Sigmoid colon (tissue), 7 donors: ENCODE results near the gene PSMB10. TPM values are rescaled to one million over a fixed set of nuclear protein-coding genes. Genes with fewer than 3 reads are reported as not detected.
A peak's percentile ranks its signal among the peaks of the same experiment; 100 is the strongest.

Experiments used
- DNase-seq: peaks from one replicate; pipeline ENCODE4 v3.0.0-alpha.2; 2019
- H3K27ac ChIP-seq, 4 donors: fragments of 200-600 bp; sonication (generic); one replicate each; pipeline ENCODE4 v1.5.1; 2016 to 2019; ENCODE audit warnings: mild to moderate bottlenecking in 1 of 4
- H3K27me3 ChIP-seq, 3 donors: fragments of 200-600 bp; sonication (generic); one replicate each; pipeline ENCODE4 v1.5.1; 2019; ENCODE audit warnings: mild to moderate bottlenecking in 1 of 3
- H3K36me3 ChIP-seq, 4 donors: fragments of 200-600 bp; sonication (generic); one replicate each; pipeline ENCODE4 v1.5.1; 2016 to 2019
- H3K4me1 ChIP-seq, 4 donors: fragments of 200-600 bp; sonication (generic); one replicate each; pipeline ENCODE4 v1.5.1; 2017 to 2019
- H3K4me3 ChIP-seq, 4 donors: fragments of 200-600 bp; sonication (generic); one replicate each; pipeline ENCODE4 v1.5.1; 2017 to 2019; ENCODE audit warnings: mild to moderate bottlenecking in 2 of 4, moderate library complexity in 1 of 4
- H3K9me3 ChIP-seq, 4 donors: fragments of 200-600 bp in 3 of 4; sonication (generic) in 3 of 4; one replicate each; pipeline versions ENCODE4 v1.5.1 to v1.6.1; 2013 to 2019
- CTCF ChIP-seq, 4 experiments: fragments of 450-650 bp in 3 of 4; fragments of 200-600 bp in 1 of 4; IDR thresholded peaks; one replicate each; pipeline ENCODE4 v1.5.1; 2016 to 2019; ENCODE audit warnings: antibody characterized with exemption in 4 of 4, mild to moderate bottlenecking in 3 of 4, moderate library complexity in 2 of 4
- EP300 ChIP-seq, 4 donors: sonication (generic); formaldehyde crosslinking; IDR thresholded peaks; one replicate each; pipeline ENCODE4 v1.6.1; 2017; ENCODE audit warnings: antibody characterized with exemption in 4 of 4
- POLR2A ChIP-seq, 2 donors: fragments of 450-650 bp; IDR thresholded peaks; one replicate each; pipeline ENCODE4 v1.6.1; 2016; ENCODE audit warnings: antibody characterized with exemption in 2 of 2, mild to moderate bottlenecking in 2 of 2, moderate library complexity in 2 of 2
- POLR2AphosphoS5 ChIP-seq, 4 donors: sonication (generic); formaldehyde crosslinking; IDR thresholded peaks; one replicate each; pipeline ENCODE4 v1.6.1; 2017; ENCODE audit warnings: antibody characterized with exemption in 4 of 4
- WGBS, 2 donors: extraction: QIAGEN DNeasy Blood & Tissue Kit; methylation state at CpG; one replicate each; pipeline ENCODE4 v1.1.7; 2013; 5-methylcytosine and 5-hydroxymethylcytosine counted together
- intact Hi-C: fragments of 100-400 bp; cut with DNase I; formaldehyde crosslinking; loops from one replicate; pipeline ENCODE4 v1.15.1; 2023
- polyA plus RNA-seq, 3 donors: library from polyadenylated mRNA; stranded (reverse); fragments of 200-250 nt; gene quantifications; one replicate each; pipeline ENCODE4 v1.2.3, GENCODE V29; 2013
- total RNA-seq, 4 donors: library from RNA; depleted of rRNA; stranded (reverse); fragments of >200 nt; gene quantifications; one replicate each; pipeline ENCODE4 v1.1.0, GENCODE V29; 2016
- donor health status: healthy with polysubstance abuse.
- donor health status: Bipolar disorder and iron deficiency.
- donor health status: healthy.

Gene PSMB10
- total and polyA plus RNA-seq, 7 donors = 37.1 to 200 (median 61.0) TPM

- H3K4me1 ChIP-seq = peaks cover 0 to 44% (median 39%) of the 10 kb centered on the region in 4 donors
- DNase-seq = peak; percentile 94
Observed at GRCh38 chr16:67968400-67969253, 32.0 kb upstream of the PSMB10 start, which contains the start of gene SLC12A4. TSS of gene SLC12A4 (minus strand) at chr16:67968637. CDS start at chr16:67968553, 84 bp downstream.

GRCh38 chr16:67967958-67968399 is 31.3 kb upstream of the PSMB10 start:
- WGBS, 2 donors = 2 to 5% methylated on average over 45 of the region's 45 CpGs
- intact Hi-C loops = no loop called here

More at GRCh38 chr16:67968400-67969253, 32.0 kb upstream of the PSMB10 start, which contains the start of gene SLC12A4:
- no peak for TF ChIP-seq CTCF (IDR thresholded peaks at IDR 0.05)
- no peak for TF ChIP-seq EP300 (IDR thresholded peaks at IDR 0.05)
- peak; percentile 76 to 95 (median 89) for TF ChIP-seq POLR2AphosphoS5 (IDR thresholded peaks at IDR 0.05)
- peak; percentile 19 to 59 for TF ChIP-seq POLR2A (IDR thresholded peaks at IDR 0.05)
- no peaks in the 10 kb centered on the region for H3K36me3 ChIP-seq
- intact Hi-C loops = no loop called here
- peak within 1 kb of the TSS; percentile 71 to 97 (median 84) for H3K4me3 ChIP-seq
- H3K9me3 ChIP-seq = no peaks in the 10 kb centered on the region
- WGBS, 2 donors = 1% methylated on average over 78 of the region's 78 CpGs
- no peaks in the 10 kb centered on the region for H3K27me3 ChIP-seq
- H3K27ac ChIP-seq = peak within 1 kb of the TSS; percentile 93 to 99 (median 96)

GRCh38 chr16:67967183-67967957 is 30.7 kb upstream of the PSMB10 start:
- intact Hi-C loops = no loop called here
- no peak for DNase-seq
- peaks cover 0 to 54% (median 46%) of the 10 kb centered on the region in 4 donors for H3K4me1 ChIP-seq
- H3K4me3 ChIP-seq = peak overlapping the region; percentile 71 to 97 (median 84)
- peak overlapping the region; percentile 93 to 99 (median 96) for H3K27ac ChIP-seq
- no peaks in the 10 kb centered on the region for H3K27me3 ChIP-seq
- no peaks in the 10 kb centered on the region for H3K9me3 ChIP-seq
- 32 to 54% methylated on average over 18 of the region's 18 CpGs for WGBS, 2 donors
- H3K36me3 ChIP-seq = peaks cover 0 to 10% (median 9%) of the 10 kb centered on the region in 4 donors
- TF ChIP-seq POLR2AphosphoS5 (IDR thresholded peaks at IDR 0.05) (no peak), EP300 (IDR thresholded peaks at IDR 0.05) (no peak), POLR2A (IDR thresholded peaks at IDR 0.05) (no peak), CTCF (IDR thresholded peaks at IDR 0.05) (no peak)

More at GRCh38 chr16:67967958-67968399, 31.3 kb upstream of the PSMB10 start:
- no peaks in the 10 kb centered on the region for H3K27me3 ChIP-seq
- TF ChIP-seq CTCF (IDR thresholded peaks at IDR 0.05) (no peak), EP300 (IDR thresholded peaks at IDR 0.05) (no peak), POLR2AphosphoS5 (IDR thresholded peaks at IDR 0.05) (no peak), POLR2A (IDR thresholded peaks at IDR 0.05) (no peak)
- peaks cover 0 to 4% (median 2%) of the 10 kb centered on the region in 4 donors for H3K36me3 ChIP-seq
- no peak for DNase-seq
- H3K4me3 ChIP-seq = peak overlapping the region; percentile 71 to 97 (median 84)
- H3K27ac ChIP-seq = peak overlapping the region; percentile 93 to 99 (median 96)
- no peaks in the 10 kb centered on the region for H3K9me3 ChIP-seq
- H3K4me1 ChIP-seq = peaks cover 0 to 50% (median 45%) of the 10 kb centered on the region in 4 donors

GRCh38 chr16:67966549-67967182 is 30.0 kb upstream of the PSMB10 start:
- WGBS, 2 donors = 70 to 78% methylated on average over 3 of the region's 3 CpGs
- Histone ChIP-seq H3K4me3 (peak overlapping the region in 3 of 4 donors; percentile 71 to 88 (median 81)), H3K9me3 (no peaks in the 10 kb centered on the region), H3K27ac (peak overlapping the region; percentile 93 to 99 (median 96)), H3K36me3 (peaks cover under 1 to 17% (median 15%) of the 10 kb centered on the region in 4 donors), H3K4me1 (peaks cover 0 to 60% (median 50%) of the 10 kb centered on the region in 4 donors), H3K27me3 (no peaks in the 10 kb centered on the region)
- TF ChIP-seq POLR2A (IDR thresholded peaks at IDR 0.05) = no peak
- no peak for TF ChIP-seq EP300 (IDR thresholded peaks at IDR 0.05)
- TF ChIP-seq CTCF (IDR thresholded peaks at IDR 0.05) = no peak
- TF ChIP-seq POLR2AphosphoS5 (IDR thresholded peaks at IDR 0.05) = no peak
- DNase-seq = no peak
- intact Hi-C loops = no loop called here
